H1 (cell line): Measurements from ENCODE around the gene F10. TPM values are rescaled to one million over a fixed set of nuclear protein-coding genes. Genes with fewer than 3 reads are reported as not detected.

Experiments
- CEBPB ChIP-seq: IDR thresholded peaks from 2 replicates; pipeline ENCODE4 v1.6.1; 2012; ENCODE audit warnings: low read depth, low read length
- POLR2A ChIP-seq, 2 experiments: IDR thresholded peaks; 1 replicate in 1 of 2; 2 replicates in 1 of 2; pipeline ENCODE4 v1.6.1; 2011; ENCODE audit warnings: low read depth in 2 of 2, low read length in 2 of 2, mild to moderate bottlenecking in 2 of 2; ENCODE audit errors: control extremely low read depth in 1 of 2
- POLR2AphosphoS5 ChIP-seq: IDR thresholded peaks from 2 replicates; pipeline ENCODE4 v1.6.1; 2011; ENCODE audit warnings: low read depth, low read length
- SIN3A ChIP-seq, 2 experiments: IDR thresholded peaks in 1 of 2; conservative IDR thresholded peaks in 1 of 2; 2 replicates each; pipeline ENCODE4 v1.6.1; 2011 to 2012; ENCODE audit warnings: low read length in 2 of 2, improper control_type of control experiment in 1 of 2, low read depth in 1 of 2, mild to moderate bottlenecking in 1 of 2
- SP1 ChIP-seq: IDR thresholded peaks from 2 replicates; pipeline ENCODE4 v1.6.1; 2011; ENCODE audit warnings: low read depth, low read length
- USF2 ChIP-seq: IDR thresholded peaks from 2 replicates; pipeline ENCODE4 v1.6.1; 2011; ENCODE audit warnings: low read length, improper control_type of control experiment
- polyA plus RNA-seq, 7 experiments: library from polyadenylated mRNA; depleted of rRNA in 3 of 7; stranded (reverse) in 5 of 7; unstranded in 2 of 7; fragments of >200 nt in 5 of 7; fragments of 200-250 nt in 2 of 7; gene quantifications; 1 replicate in 5 of 7; 2 replicates in 1 of 7; 4 replicates in 1 of 7; pipeline versions ENCODE4 v1.2.1 to v1.2.3, GENCODE V29; 2011 to 2013; ENCODE audit warnings: missing spikeins in 2 of 7, mixed read lengths in 2 of 7
- total RNA-seq: library from RNA; stranded (reverse); fragmentation: NEBNext Ultra II Directional; extraction: Animal tissue kit (Norgen Biotek cat#: 25700); gene quantifications from 2 replicates; pipeline ENCODE4 v1.2.1, GENCODE V29; 2021
- TF ChIP-seq, protein P1 (sequence below), 3 experiments: IDR thresholded peaks; 1 replicate in 2 of 3; 2 replicates in 1 of 3; pipeline versions ENCODE4 v1.5.1 to v1.6.1; 2011; ENCODE audit warnings: low read length in 3 of 3, mild to moderate bottlenecking in 3 of 3, inconsistent platforms in 2 of 3, low read depth in 1 of 3, moderate library complexity in 1 of 3; ENCODE audit not compliant: insufficient read depth in 1 of 3; ENCODE audit errors: control extremely low read depth in 1 of 3

Gene F10
- total and polyA plus RNA-seq, 2 of the 8 experiments (the other 6 are each of a cell fraction or from before 2014, with no cell fraction given), result 2.0 to 4.2 TPM

- TF ChIP-seq CEBPB (no peak), SIN3A (conservative IDR thresholded peaks at IDR 0.05 in 1 of 2, IDR thresholded peaks at IDR 0.05 in 1 of 2; ENCODE audit: low read depth in 1 of 2, low read length in 2 of 2) (no peak), POLR2A (IDR thresholded peaks at IDR 0.05; ENCODE audit: control extremely low read depth in 1 of 2, low read depth in 2 of 2, low read length in 2 of 2) (no peak), USF2 (no peak), POLR2AphosphoS5 (no peak), SP1 (no peak)
- TF ChIP-seq, protein P1, sequence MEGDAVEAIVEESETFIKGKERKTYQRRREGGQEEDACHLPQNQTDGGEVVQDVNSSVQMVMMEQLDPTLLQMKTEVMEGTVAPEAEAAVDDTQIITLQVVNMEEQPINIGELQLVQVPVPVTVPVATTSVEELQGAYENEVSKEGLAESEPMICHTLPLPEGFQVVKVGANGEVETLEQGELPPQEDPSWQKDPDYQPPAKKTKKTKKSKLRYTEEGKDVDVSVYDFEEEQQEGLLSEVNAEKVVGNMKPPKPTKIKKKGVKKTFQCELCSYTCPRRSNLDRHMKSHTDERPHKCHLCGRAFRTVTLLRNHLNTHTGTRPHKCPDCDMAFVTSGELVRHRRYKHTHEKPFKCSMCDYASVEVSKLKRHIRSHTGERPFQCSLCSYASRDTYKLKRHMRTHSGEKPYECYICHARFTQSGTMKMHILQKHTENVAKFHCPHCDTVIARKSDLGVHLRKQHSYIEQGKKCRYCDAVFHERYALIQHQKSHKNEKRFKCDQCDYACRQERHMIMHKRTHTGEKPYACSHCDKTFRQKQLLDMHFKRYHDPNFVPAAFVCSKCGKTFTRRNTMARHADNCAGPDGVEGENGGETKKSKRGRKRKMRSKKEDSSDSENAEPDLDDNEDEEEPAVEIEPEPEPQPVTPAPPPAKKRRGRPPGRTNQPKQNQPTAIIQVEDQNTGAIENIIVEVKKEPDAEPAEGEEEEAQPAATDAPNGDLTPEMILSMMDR (IDR thresholded peaks at IDR 0.05; ENCODE audit: control extremely low read depth in 1 of 3, insufficient read depth in 1 of 3, low read depth in 1 of 3, low read length in 3 of 3), result no peak
- TF ChIP-seq, all 59 proteins: peak for 0
Measured at GRCh38 chr13:113142876-113143275, 20.3 kb downstream of the F10 start (continued).
